ENCODE data around the gene ARSK.
"Not testable (repeated sequence)": the region's sequence is repeated elsewhere in the genome, so short reads cannot be mapped to it uniquely, and the experiment has no call there.

The ARSK gene

GRCh38 chr5:95620030-95620869 lies 65.3 kb downstream of the ARSK start, which contains the start of gene GPR150:
TSS of gene GPR150 (plus strand) at chr5:95620087. CDS start at chr5:95620276, 189 bp downstream.
- Mint-ChIP-seq H3K36me3 (ENCODE audit: low read depth) (peaks cover 4% of the 10 kb centered on the region), H3K27ac (peak within 1 kb of the TSS; percentile 77), H3K4me1 (ENCODE audit: low read depth) (peaks cover 32% of the 10 kb centered on the region), H3K27me3 (ENCODE audit: low read depth) (peaks cover 18% of the 10 kb centered on the region), H3K4me3 (peak within 1 kb of the TSS; percentile 89), H3K9me3 (no peaks in the 10 kb centered on the region)
- DNase-seq (ENCODE audit: low spot score) = peak; percentile 68

- no peaks in the 10 kb centered on the region for H3K9me3 Mint-ChIP-seq
- peaks cover 4% of the 10 kb centered on the region for H3K36me3 Mint-ChIP-seq (ENCODE audit: low read depth)
- peak overlapping the region; percentile 81 for H3K27ac Mint-ChIP-seq
- H3K4me1 Mint-ChIP-seq (ENCODE audit: low read depth) = peaks cover 30% of the 10 kb centered on the region
- peak; percentile 42 for DNase-seq (ENCODE audit: low spot score)
- peaks cover 18% of the 10 kb centered on the region for H3K27me3 Mint-ChIP-seq (ENCODE audit: low read depth)
- peak overlapping the region; percentile 81 for H3K4me3 Mint-ChIP-seq
These were observed 66.3 kb downstream of the ARSK start for GRCh38 chr5:95620870-95621838.

GRCh38 chr5:95621839-95622629 lies 67.1 kb downstream of the ARSK start:
- H3K27me3 Mint-ChIP-seq (ENCODE audit: low read depth) = peaks cover 22% of the 10 kb centered on the region
- H3K4me3 Mint-ChIP-seq = peak overlapping the region; percentile 81
- H3K9me3 Mint-ChIP-seq = no peaks in the 10 kb centered on the region
- H3K4me1 Mint-ChIP-seq (ENCODE audit: low read depth) = peaks cover 30% of the 10 kb centered on the region
- H3K27ac Mint-ChIP-seq = peak overlapping the region; percentile 81
- H3K36me3 Mint-ChIP-seq (ENCODE audit: low read depth) = peaks cover 4% of the 10 kb centered on the region
- DNase-seq (ENCODE audit: low spot score) = no peak

GRCh38 chr5:95623706-95624105 lies 68.8 kb downstream of the ARSK start:
- Mint-ChIP-seq H3K27ac (no peak overlapping the region), H3K4me1 (ENCODE audit: low read depth) (peaks cover 28% of the 10 kb centered on the region), H3K27me3 (ENCODE audit: low read depth) (peaks cover 21% of the 10 kb centered on the region), H3K4me3 (no peak overlapping the region), H3K9me3 (no peaks in the 10 kb centered on the region), H3K36me3 (ENCODE audit: low read depth) (peaks cover 4% of the 10 kb centered on the region)
- DNase-seq (ENCODE audit: low spot score) = no peak

- Mint-ChIP-seq H3K27ac (no peak overlapping the region), H3K4me3 (no peak overlapping the region), H3K36me3 (ENCODE audit: low read depth) (peaks cover 1% of the 10 kb centered on the region), H3K27me3 (ENCODE audit: low read depth) (peaks cover 19% of the 10 kb centered on the region), H3K4me1 (ENCODE audit: low read depth) (peaks cover 22% of the 10 kb centered on the region), H3K9me3 (no peaks in the 10 kb centered on the region)
- DNase-seq (ENCODE audit: low spot score) = no peak
These were observed 69.5 kb downstream of the ARSK start for GRCh38 chr5:95624368-95624767.

- H3K4me3 Mint-ChIP-seq = no peak overlapping the region
- no peak for DNase-seq (ENCODE audit: low spot score)
- peaks cover 7% of the 10 kb centered on the region for H3K9me3 Mint-ChIP-seq
- H3K27me3 Mint-ChIP-seq (ENCODE audit: low read depth) = peaks cover 12% of the 10 kb centered on the region
- H3K27ac Mint-ChIP-seq = no peak overlapping the region
- H3K4me1 Mint-ChIP-seq (ENCODE audit: low read depth) = peaks cover 14% of the 10 kb centered on the region
- H3K36me3 Mint-ChIP-seq (ENCODE audit: low read depth) = no peaks in the 10 kb centered on the region
These were observed 71.8 kb downstream of the ARSK start for GRCh38 chr5:95626701-95627100.

GRCh38 chr5:95627971-95628810 lies 73.3 kb downstream of the ARSK start:
- peaks cover 6% of the 10 kb centered on the region for H3K36me3 Mint-ChIP-seq (ENCODE audit: low read depth)
- no peak overlapping the region for H3K4me3 Mint-ChIP-seq
- peaks cover 16% of the 10 kb centered on the region for H3K9me3 Mint-ChIP-seq
- H3K27me3 Mint-ChIP-seq (ENCODE audit: low read depth) = peaks cover 12% of the 10 kb centered on the region
- DNase-seq (ENCODE audit: low spot score) = no peak
- H3K27ac Mint-ChIP-seq = no peak overlapping the region
- H3K4me1 Mint-ChIP-seq (ENCODE audit: low read depth) = peaks cover 12% of the 10 kb centered on the region

- Mint-ChIP-seq H3K4me1 (ENCODE audit: low read depth) (peaks cover 12% of the 10 kb centered on the region), H3K27ac (no peak overlapping the region), H3K36me3 (ENCODE audit: low read depth) (peaks cover 6% of the 10 kb centered on the region), H3K9me3 (peaks cover 16% of the 10 kb centered on the region), H3K4me3 (no peak overlapping the region), H3K27me3 (ENCODE audit: low read depth) (peaks cover 10% of the 10 kb centered on the region)
- DNase-seq (ENCODE audit: low spot score) = no peak
These were observed 74.0 kb downstream of the ARSK start for GRCh38 chr5:95628933-95629332.

GRCh38 chr5:95630394-95630917 lies 75.6 kb downstream of the ARSK start:
- H3K27me3 Mint-ChIP-seq (ENCODE audit: low read depth) = peaks cover 7% of the 10 kb centered on the region
- H3K27ac Mint-ChIP-seq = no peak overlapping the region
- H3K9me3 Mint-ChIP-seq = peaks cover 16% of the 10 kb centered on the region
- no peak overlapping the region for H3K4me3 Mint-ChIP-seq
- no peak for DNase-seq (ENCODE audit: low spot score)
- H3K4me1 Mint-ChIP-seq (ENCODE audit: low read depth) = peaks cover 12% of the 10 kb centered on the region
- peaks cover 6% of the 10 kb centered on the region for H3K36me3 Mint-ChIP-seq (ENCODE audit: low read depth)

GRCh38 chr5:95631255-95631958 lies 76.5 kb downstream of the ARSK start:
- Mint-ChIP-seq H3K4me1 (ENCODE audit: low read depth) (peaks cover 12% of the 10 kb centered on the region), H3K27ac (no peak overlapping the region), H3K36me3 (ENCODE audit: low read depth) (peaks cover 6% of the 10 kb centered on the region), H3K4me3 (no peak overlapping the region), H3K9me3 (peaks cover 16% of the 10 kb centered on the region), H3K27me3 (ENCODE audit: low read depth) (peaks cover 9% of the 10 kb centered on the region)
- no peak for DNase-seq (ENCODE audit: low spot score)

- H3K4me3 Mint-ChIP-seq = peak overlapping the region; percentile 15
- peaks cover 10% of the 10 kb centered on the region for H3K27me3 Mint-ChIP-seq (ENCODE audit: low read depth)
- H3K27ac Mint-ChIP-seq = peak overlapping the region; percentile 93
- DNase-seq (ENCODE audit: low spot score) = peak; percentile 73
- H3K36me3 Mint-ChIP-seq (ENCODE audit: low read depth) = peaks cover 6% of the 10 kb centered on the region
- H3K4me1 Mint-ChIP-seq (ENCODE audit: low read depth) = peaks cover 12% of the 10 kb centered on the region
- H3K9me3 Mint-ChIP-seq = peaks cover 16% of the 10 kb centered on the region
These were observed 77.2 kb downstream of the ARSK start for GRCh38 chr5:95631991-95632675.

- Mint-ChIP-seq H3K9me3 (peaks cover 16% of the 10 kb centered on the region), H3K4me1 (ENCODE audit: low read depth) (peaks cover 12% of the 10 kb centered on the region)
- not testable (repeated sequence) for DNase-seq (ENCODE audit: low spot score); H3K27me3 Mint-ChIP-seq (ENCODE audit: low read depth); H3K36me3 Mint-ChIP-seq (ENCODE audit: low read depth); H3K4me3 Mint-ChIP-seq; H3K27ac Mint-ChIP-seq
These were observed 78.0 kb downstream of the ARSK start for GRCh38 chr5:95632942-95633341.
